C1 segment of cervical spinal cord (tissue), 14 donors: ENCODE measurements around the gene P4HTM.

Experiments used
- DNase-seq, 14 donors: peaks; one replicate each; lab custom pipeline; 2025; lab: John Stamatoyannopoulos, UW

The P4HTM gene, protein sequence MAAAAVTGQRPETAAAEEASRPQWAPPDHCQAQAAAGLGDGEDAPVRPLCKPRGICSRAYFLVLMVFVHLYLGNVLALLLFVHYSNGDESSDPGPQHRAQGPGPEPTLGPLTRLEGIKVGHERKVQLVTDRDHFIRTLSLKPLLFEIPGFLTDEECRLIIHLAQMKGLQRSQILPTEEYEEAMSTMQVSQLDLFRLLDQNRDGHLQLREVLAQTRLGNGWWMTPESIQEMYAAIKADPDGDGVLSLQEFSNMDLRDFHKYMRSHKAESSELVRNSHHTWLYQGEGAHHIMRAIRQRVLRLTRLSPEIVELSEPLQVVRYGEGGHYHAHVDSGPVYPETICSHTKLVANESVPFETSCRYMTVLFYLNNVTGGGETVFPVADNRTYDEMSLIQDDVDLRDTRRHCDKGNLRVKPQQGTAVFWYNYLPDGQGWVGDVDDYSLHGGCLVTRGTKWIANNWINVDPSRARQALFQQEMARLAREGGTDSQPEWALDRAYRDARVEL

GRCh38 chr3:48989796-48990635 lies at the start of gene P4HTM:
TSS of gene P4HTM (plus strand) at chr3:48990241. CDS start at chr3:48990257, 16 bp downstream.
- peak in 13 of 14 donors; percentile 65 to 95 (median 86) for DNase-seq

DNA sequence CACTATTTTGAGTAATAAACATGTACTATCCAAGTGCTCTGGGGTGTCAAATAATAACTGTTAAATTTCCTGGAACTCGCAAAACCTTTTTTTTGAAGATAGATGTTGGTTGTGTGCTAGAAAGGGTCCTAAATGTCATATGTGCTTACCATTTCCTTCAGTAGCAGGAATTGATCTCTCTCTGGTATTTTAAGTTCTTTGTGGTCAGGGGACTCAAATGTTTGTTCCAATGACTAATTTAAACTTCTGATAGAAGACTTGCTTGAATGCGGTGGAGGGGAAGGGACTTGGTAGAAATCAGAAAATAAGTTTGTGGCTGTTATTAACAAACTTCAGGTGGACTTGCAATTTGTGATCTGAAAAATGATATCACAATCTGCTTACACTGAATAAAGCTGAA lies 44.6 kb upstream of the P4HTM start:
- DNase-seq = no peak

GRCh38 chr3:48945891-48946549 lies 44.0 kb upstream of the P4HTM start:
- DNase-seq = no peak

DNA sequence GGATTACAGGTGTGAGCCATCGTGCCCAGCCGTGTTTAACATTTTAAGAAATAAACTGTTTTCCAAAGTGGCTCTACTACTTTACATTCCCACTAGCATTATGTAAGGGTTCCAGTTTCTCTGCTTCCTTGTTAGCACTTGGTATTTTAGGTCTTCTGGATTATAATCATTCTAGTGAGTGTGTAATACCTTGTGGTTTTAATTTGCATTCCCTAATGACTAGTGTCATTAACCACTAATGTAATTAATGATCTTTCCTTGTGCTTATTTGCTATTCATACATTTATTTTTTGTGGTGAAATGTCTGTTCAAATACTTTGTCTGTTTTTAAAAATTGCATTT lies 40.7 kb upstream of the P4HTM start:
- no peak for DNase-seq

DNA sequence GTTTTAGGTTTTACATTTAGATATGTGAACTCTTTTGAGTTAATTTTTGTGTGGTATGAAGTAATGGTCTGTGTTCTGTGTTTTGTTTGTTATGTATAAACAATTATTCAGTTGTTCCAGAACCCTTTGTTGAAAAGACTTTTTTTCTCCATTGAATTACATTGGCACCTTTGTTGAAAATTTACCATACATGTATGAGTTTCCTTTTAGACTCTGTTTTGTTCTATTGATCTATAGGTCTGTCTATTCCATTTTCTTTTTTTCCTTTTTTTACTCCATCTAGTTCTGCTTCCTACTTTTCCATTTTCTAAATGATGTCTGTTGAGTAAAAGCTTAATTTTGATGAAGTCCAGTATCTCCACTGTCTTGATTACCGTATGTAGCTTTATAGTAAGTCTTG lies 40.0 kb upstream of the P4HTM start:
- DNase-seq = no peak

- no peak for DNase-seq
Measured at GRCh38 chr3:48951764-48952163, 38.3 kb upstream of the P4HTM start.

DNA sequence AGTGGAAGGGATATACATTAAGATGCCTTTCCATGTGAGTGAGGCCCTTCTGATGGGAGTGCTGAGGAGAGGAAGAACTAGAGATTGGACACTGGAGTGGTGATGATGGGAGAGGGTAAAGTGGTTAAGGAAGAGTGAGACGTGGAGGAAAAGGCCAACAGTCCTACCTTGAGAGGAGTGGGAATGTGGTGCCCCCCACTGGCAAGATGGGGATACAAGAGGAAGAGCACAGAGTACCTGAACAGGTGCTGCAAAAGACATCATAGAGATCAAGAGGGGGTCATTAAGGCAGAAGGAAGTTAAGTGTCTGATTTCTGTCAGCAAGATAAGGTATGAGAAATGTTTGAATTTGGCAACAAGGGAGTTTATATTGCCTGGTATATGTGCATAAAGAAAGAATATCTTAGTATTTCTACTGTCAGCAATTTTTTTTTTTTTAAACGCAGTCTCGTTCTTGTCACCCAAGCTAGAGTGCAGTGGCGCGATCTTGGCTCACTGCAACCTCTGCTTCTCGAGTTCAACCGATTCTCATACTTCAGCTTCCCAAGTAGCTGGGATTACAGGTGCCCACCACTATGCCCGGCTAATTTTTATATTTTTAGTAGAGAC lies 37.4 kb upstream of the P4HTM start:
- no peak for DNase-seq

DNA sequence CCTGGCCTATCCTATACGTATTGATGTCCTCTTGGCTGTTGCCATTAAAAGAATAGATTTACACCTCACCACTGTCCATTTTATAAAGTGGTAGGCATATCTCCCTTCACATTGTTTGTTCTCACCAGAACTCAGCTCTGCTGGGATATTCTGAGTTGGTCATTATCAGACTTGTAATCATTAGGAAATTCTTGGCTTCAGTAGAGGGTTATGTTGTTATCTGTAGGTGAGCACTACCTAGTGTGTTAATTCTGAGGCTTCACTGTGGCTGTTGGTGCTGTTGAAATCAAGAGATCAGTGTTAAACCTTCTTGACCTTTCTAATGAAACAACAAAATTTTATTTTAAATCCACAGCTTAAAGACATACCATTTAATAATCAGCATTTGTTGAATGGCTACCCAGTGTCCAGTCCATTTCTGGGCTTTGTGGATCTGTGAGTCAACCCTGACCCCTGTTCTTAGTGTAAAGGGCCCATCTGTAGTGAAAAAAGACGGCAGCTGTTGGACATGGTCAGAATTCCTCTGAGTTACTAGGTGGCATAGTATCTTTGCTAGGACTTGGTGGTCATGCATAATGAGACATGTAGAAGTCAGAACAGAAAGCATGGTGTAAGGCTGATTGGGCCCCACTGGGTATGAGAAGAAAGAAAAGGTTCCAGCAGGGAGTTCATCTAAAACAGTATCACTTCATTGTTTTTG lies 32.9 kb upstream of the P4HTM start:
- no peak for DNase-seq

- DNase-seq = no peak
Measured at GRCh38 chr3:48960841-48961413, 29.1 kb upstream of the P4HTM start.

- DNase-seq = no peak
Measured at GRCh38 chr3:48962340-48962739, 27.7 kb upstream of the P4HTM start.

GRCh38 chr3:48962939-48963338 lies 27.1 kb upstream of the P4HTM start:
- no peak for DNase-seq

GRCh38 chr3:48963591-48963990 lies 26.4 kb upstream of the P4HTM start:
- no peak for DNase-seq

GRCh38 chr3:48966367-48966766 lies 23.7 kb upstream of the P4HTM start:
- no peak for DNase-seq

DNA sequence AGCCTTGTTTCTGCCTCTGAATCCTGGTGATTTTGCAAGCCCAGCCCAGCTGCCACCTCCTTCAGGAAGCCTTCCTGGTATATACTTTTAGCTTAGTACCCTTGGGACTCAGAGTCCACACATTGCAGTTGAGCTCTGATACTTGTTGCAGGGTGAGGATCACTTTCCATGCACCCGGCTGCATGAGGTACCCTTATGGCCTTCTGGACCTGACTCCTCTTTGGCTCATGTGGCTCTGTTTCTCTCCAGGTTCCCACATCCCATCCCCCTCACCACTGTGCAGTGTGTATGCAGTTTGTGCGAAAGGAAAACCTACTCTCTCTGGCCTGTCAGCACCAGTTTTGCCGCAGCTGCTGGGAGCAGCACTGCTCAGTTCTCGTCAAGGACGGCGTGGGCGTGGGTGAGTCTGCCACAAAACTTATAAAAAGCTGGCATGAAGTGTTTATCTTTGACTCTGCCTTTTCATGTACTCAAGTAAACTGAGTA lies 23.1 kb upstream of the P4HTM start:
- no peak for DNase-seq

- DNase-seq = no peak
Measured at GRCh38 chr3:48970586-48970985, 19.5 kb upstream of the P4HTM start.

DNA sequence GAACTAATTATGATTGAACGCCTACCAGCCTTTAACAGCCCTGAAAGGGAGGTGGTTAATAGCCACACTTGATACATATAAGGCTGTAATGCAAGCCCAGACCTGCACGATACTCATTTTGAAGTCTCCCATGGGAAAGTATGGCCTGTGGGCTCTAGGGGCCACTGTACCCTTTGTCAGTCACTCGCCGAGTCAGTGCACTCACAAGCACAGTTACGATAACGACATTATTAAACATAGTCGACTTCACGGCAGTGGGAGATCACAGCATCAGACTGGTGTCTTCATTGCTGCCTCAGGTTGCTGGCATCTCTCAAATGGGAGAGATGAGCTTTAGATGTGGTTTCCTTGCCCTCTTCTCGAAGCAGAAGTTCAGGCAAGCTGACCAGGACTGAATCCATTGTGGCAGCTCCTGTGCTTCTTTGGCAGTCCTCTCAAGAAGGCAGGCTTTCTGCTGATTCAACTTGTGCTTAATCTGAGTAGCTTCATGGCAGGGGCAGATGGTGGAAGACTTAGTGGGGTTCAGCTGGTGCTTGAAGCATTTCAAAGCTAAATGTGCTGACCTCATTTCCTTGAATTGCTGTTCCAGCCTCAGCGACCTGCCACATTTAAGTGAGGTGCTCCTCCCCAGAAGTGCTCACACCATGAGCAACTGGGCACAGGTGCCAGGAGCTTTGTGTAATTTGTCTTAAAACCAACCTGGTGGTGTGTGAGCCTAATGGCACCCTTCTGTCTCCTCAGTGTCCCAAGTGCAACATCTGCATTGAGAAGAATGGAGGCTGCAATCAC lies 15.8 kb upstream of the P4HTM start:
- no peak for DNase-seq

GRCh38 chr3:48979451-48979850 lies 10.6 kb upstream of the P4HTM start:
- no peak for DNase-seq

- no peak for DNase-seq
Measured at GRCh38 chr3:48980295-48980694, 9.7 kb upstream of the P4HTM start.

DNA sequence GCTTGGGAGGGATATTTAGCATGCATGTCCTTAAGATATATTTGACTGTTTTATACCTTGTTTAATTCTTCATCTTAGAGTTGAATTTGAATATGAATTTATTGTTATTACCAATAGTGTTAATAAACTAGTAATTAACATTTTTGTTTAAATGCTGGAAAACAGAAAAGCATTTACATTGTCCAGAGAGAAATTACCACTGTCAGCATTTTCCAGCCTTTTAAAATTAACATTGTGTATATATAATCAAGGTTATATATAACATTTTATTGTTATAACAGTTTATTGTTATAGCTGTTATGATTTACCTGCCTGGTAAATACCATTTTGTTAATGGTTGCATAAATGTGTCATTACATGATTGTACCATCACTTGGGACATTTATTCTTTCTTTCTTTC lies 8.0 kb upstream of the P4HTM start:
- DNase-seq = no peak

DNA sequence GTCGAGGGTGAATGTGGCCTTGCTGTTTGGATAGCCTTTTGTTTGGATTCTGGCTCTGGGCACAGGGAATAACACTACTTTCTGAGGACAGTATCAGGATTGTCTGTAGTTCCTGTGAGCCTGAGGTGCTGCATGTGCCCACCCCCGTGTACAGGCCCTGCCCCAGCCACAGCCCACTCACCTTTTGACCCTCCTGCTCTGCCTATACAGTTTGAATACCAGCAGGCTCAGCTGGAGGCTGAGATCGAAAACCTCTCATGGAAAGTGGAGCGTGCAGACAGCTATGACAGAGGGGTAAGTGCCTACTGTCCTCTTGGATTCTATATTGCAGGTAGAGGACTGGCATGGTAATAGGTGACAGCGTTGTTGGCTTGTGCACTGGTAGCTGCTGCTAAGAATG lies 7.4 kb upstream of the P4HTM start:
- no peak for DNase-seq
